SHP77 treated with DMSO at 0.1 percent for 48 hours (cell line): ENCODE results near the gene UCP3.

Experiments used
- DNase-seq: peaks from one replicate; lab custom pipeline; 2025; lab: John Stamatoyannopoulos, UW

Gene UCP3

DNA sequence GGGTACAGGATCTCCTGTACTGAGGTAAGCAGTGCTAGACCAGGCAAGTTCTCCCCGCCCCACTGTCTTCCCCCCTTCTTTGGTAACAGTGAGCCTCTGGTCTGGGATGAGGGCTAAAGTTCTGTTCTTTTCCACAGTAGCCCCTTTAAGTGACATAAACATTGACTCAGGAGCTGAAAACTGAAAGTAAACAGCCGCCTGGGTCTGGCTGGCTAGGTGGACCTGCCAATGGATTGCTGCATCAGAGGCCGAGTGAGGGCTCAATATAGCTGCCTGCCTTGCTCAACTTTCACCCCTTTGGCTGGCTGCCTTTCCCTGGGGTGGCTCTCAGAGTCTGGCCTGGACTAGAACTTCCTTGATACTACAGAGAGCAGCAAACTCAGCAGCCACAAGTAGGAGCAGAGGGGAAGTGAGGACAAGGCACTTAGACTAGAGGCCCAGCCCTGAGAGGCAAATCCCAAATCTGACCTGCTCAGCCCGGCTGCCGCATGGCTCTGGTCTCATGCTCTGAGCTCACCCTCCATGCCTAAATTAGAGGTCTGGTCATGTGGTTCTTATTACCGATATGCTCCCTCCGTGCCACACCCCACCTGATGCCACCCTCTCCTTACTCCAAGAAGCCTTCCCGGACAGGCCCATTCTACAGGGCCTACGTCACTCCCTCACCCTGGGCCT is 9.6 kb upstream of the UCP3 start:
- no peak for DNase-seq

DNA sequence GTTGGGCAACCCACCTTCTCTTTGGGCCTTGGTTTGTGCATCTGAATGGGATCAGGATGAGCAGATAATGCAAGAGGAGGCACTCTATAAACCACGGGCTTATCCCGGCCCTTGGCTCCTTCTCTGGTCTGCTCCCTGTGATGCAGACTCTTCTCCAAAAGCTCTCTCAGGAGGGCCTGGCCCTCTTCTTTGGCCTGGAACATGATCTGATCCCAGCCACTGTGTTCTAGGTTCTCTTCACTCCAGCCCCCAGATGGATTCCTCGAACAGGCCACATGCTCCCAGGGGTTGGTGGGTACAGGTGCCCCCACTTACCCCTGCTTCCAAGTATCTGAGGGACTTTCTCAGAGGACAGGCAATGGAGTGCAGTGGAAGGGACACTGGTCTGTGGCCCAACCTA is 8.7 kb upstream of the UCP3 start:
- DNase-seq = no peak

DNA sequence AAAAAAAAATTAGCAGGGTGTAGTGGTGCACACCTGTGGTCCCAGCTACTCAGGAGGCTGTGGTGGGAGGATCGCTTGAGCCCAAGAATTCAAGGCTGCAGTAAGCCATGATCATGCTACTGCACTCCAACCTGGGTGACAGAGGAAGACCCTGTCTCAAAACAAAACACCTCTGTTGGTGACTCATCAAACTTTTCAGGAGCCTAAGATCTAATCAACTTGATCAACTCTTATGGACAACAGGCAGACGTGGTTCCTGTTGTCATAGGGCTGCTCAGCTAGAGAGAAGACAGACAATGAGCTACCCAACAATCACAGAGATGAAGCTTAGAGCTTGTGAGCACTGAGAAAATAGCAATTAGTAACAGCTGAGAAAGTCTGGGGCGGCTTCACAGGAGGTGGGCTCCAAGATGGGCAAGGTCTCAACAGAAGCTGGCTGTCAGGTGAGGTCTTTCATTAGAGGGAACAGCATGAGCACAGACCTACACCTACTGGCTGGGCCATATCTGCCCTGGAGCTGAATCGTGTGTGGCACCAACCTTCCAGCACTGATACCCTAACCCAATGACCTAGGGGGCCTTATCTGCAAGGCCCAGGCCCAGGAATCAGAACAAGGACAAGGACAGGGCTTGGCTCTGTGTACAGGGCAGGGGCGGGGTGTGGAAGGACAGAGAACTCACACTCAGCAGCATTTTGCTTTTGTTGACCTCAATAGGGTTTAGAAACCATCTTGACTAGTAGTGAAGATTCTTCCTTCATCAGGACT is 7.2 kb upstream of the UCP3 start:
- no peak for DNase-seq

DNA sequence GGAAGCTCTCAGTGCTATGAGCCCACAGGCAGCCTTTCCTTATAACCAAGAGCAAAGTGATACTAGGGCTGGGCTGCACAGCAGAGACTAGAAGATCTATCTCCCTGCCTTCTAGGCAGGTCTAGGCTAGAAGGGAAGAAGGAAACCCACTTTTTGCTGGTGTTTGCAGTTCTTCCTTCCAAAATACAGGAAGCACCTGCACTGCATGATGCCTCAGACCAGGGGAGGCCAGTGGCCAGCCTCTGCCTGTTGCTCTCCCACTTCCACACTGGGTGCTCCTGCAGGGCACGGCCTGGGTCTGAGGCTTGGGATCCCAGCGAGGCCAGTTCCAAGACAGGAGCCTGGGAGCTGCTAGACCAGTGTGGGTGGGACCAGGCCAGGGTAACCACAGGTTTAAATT is 6.0 kb upstream of the UCP3 start:
- DNase-seq = no peak

DNA sequence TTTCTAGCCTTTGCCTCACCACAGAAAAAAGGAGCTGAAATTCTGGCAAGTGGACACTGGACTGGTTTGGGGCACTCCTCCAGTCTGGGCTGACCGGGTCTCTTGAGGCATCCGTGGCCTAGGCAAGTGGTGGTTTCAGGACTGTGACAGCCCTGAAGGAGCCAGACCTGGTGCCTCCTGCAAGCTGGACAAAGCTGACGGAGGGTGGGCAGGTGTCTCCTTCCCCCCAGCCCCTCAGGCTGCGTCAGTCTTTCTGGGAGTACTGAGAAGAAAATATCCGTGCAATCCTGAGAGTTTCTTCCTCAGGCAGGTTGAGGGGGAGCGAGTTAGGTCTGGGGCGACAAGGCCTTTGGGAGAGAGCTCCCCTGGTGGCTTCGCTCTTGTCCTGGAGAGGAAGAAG is 4.3 kb upstream of the UCP3 start:
- no peak for DNase-seq

DNA sequence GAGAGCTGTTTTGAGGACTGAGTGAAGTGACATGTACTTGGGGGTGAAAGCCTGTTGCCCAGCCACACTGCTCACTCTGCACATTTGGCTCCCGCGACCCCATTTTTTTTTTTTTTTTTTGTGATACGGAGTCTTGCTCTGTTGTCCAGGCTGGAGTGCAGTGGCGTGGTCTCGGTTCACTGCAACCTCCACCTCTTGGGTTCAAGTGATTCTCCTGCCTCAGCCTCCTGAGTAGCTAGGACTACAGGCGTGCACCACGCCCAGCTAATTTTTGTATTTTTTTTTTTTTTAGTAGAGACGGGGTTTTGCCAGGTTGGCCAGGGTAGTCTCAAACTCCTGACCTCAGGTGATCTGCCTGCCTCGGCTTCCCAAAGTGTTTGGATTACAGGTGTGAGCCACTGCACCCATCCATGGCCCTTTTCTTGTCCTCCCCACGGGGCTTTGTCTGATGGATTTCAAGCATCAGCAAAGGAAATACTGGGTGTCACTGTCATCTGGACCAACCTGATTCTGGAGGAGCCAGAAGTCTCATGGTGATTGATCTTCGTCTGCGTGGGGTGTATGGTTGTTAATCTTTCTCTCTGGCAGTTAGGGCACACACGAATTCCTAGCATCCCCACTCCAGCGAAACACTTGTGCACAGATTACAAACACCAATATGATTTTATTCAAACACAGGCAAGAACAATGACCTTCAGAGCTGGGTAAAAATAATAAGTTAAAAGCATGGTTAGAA is 3.4 kb upstream of the UCP3 start:
- no peak for DNase-seq

DNA sequence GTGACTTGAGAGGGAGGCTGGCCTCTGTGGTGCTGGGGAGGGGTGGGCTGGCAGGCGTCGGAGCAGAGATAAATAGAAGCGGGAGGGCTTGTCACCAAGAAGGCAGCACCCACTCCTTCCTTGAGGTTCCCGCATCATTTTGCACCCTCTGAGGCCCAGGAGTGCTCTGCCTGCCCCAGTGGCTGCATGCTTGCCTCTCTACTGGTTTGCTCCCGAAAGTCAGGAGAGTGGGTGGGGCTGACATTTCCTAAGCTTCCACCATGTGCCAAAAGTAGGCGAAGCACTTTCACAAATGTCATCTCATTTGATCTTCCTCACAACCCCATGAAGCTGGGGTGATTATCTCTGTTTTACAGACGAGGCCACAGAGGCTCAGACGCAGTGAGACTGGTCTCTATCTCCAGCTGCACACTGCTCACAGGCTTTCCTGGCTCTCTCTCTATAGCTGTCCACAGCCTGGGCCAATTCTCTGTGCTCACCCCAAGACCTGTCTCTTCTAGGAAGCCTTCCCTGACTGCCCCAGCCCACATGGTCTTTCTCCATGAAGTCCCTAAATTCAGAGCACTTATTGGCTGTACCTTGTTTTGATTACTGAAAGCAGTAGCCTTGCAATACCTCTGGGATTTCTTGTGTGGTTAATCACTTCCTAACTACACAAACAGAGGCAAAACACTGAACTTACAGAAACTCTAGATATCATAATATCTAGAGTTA is 2.6 kb upstream of the UCP3 start:
- DNase-seq = no peak

DNA sequence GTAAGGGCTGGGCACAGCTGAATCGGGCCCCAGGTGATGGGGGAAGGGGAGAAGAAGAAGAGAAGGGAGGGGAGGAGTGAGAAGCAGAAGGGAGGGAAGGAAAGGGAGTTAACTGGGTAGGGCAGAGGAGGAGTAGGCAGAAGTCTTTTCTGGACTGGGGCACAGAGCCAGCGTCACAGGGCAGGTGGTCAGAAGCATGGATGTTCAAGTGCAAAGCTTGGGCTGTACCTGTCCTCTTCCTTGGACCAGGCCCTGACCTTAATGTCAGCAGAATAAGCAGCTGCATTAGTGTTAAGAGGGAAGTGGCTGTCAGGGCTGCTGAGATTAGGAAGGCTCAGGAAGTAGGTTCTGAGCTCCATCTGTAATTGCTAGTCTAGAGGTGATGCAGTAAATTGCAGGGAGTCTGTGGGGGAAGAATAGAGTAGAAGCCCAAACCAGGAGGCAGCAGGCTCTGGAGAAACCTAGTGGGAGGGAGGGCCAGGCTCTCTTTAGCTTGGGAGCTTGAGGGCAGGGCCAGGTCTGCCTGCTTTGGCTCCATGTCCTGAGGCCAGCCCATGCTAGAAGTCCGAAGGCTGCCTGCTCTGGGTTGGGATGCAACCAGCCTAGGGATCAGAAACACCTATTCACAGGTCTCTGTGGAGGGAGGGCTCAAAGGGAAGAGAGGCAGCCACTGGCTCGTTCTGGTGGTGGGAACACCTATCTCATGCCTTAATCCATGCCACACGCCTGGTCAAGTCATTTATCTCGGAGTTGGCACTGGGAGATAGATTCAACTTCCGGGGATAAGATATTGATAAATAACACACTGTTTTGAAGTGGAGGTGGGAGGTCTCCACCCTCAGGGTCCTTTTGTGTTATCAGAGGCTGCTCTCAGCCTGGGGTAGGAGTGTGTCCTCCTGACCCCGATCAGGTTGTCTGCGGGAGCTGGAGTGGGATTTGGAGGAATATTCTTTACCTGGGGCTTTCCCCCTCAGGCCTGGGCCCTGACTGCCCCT is 1.7 kb upstream of the UCP3 start:
- DNase-seq = no peak

- DNase-seq = no peak
Observed at GRCh38 chr11:74009675-74010305, 905 bp upstream of the UCP3 start.

GRCh38 chr11:74009230-74009547 is 304 bp upstream of the UCP3 start:
- DNase-seq = no peak

- no peak for DNase-seq
Observed at GRCh38 chr11:74007691-74008372, 1.1 kb downstream of the UCP3 start.

GRCh38 chr11:74006743-74007304 is 2.1 kb downstream of the UCP3 start:
- DNase-seq = no peak

- no peak for DNase-seq
Observed at GRCh38 chr11:74005721-74006517, 3.0 kb downstream of the UCP3 start.

DNA sequence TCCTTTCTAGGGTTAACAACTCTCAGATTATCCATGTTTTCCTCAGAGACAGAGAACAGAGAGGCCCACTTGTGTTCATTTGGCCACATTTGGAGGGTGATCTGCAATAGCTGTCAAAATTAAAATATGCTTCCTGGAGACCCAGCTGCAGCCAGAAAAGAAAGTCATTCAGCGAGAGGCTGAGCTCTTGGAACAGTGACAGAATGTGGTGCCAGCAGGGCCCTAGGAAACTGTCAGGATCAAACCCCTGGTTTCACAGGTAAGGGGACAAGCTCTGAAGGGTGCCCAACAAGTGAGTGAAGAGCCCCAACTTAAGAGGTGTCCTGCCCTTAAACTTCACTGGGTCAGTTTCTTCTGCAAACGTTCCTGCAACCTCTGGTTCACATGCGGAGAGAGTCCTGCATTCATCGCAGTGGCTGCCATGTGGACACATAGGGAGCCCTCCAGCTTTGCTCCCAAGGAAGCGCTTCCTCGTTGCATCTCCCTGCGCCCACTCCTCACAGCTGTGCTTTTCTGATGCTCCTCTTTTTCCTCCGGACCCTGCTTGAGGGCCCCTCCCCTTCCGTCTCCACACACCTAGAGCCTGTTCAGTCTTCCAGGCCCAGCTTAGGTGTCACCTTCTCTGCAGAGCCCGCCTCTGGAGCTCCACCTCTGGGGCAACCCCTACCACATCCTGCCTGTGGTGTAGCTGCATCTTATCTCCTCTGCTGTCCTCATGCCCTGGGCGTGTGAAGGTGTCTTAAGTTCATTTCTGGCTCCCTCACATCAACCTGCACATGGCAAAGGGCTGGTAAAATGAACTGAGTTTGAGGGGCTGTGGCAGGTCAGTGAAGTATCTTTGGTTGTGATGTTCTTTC is 3.9 kb downstream of the UCP3 start:
- no peak for DNase-seq

- DNase-seq = no peak
Observed at GRCh38 chr11:74004046-74004695, 4.7 kb downstream of the UCP3 start.

DNA sequence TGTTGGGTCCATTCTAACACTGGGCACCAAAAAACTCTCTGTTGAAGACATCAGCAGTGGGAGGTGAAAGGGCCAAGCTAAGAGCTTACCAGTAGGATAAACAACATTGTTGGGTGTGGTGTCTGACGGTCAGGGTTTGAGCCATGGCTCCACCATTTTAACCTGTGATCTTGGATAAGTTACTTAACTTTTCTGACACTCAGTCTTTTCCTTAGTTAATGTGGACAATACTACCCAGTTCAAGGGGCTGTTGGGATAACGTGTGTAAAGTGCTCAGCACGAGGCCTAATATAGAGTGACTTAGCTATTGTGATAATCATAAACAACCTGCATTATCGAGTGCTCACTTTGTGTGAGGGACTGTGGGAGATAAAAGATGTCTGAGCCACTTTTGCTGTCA is 6.1 kb downstream of the UCP3 start:
- no peak for DNase-seq

GRCh38 chr11:74001822-74002286 is 7.0 kb downstream of the UCP3 start:
- DNase-seq = no peak
